GM12874 (cell line): ENCODE results near the gene KCTD10.

ENCODE experiments used
- TF ChIP-seq, protein P1 (sequence below): IDR thresholded peaks from 2 replicates; pipeline ENCODE4 v1.5.1; 2011; ENCODE audit warnings: low read depth, mild to moderate bottlenecking, control low read depth, low read length, moderate library complexity; ENCODE audit not compliant: insufficient read depth

Gene KCTD10

GRCh38 chr12:109422251-109422650 lies 54.8 kb downstream of the KCTD10 start:
- TF ChIP-seq, protein P1, sequence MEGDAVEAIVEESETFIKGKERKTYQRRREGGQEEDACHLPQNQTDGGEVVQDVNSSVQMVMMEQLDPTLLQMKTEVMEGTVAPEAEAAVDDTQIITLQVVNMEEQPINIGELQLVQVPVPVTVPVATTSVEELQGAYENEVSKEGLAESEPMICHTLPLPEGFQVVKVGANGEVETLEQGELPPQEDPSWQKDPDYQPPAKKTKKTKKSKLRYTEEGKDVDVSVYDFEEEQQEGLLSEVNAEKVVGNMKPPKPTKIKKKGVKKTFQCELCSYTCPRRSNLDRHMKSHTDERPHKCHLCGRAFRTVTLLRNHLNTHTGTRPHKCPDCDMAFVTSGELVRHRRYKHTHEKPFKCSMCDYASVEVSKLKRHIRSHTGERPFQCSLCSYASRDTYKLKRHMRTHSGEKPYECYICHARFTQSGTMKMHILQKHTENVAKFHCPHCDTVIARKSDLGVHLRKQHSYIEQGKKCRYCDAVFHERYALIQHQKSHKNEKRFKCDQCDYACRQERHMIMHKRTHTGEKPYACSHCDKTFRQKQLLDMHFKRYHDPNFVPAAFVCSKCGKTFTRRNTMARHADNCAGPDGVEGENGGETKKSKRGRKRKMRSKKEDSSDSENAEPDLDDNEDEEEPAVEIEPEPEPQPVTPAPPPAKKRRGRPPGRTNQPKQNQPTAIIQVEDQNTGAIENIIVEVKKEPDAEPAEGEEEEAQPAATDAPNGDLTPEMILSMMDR: no peak

DNA sequence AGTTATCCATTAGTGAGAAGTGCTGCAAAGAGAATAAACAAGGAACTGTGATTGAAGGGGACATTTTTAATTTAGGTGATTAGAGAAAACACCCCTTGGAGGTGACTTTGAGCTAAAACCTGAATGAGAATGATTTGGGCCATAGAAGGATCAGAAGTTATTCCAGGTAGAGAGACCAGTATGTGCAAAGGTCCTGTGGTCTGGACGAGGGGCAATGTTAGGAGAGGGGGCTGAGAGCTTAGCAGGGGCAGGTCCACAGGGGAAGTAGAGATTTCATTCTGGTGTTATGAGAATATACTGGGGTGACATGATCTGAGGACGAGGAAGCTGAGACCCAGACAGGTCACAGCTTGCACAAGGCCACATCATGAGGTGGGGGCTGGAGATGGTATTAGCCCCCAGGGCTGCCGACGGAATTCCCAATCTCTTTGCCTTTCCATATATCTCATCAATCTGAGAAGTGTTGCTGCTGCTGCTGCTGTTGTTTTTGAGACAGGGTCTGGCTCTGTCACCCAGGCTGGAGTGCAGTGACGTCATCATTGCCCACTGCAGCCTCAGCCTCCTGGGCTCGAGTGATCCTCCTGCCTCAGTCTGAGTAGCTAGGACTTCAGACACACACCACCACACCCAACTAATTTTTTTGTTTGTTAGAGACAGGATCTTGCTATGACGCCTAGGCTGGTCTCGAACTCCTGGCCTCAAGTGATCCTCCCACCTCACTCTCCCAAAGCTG lies 55.6 kb downstream of the KCTD10 start:
- TF ChIP-seq, protein P1: no peak

DNA sequence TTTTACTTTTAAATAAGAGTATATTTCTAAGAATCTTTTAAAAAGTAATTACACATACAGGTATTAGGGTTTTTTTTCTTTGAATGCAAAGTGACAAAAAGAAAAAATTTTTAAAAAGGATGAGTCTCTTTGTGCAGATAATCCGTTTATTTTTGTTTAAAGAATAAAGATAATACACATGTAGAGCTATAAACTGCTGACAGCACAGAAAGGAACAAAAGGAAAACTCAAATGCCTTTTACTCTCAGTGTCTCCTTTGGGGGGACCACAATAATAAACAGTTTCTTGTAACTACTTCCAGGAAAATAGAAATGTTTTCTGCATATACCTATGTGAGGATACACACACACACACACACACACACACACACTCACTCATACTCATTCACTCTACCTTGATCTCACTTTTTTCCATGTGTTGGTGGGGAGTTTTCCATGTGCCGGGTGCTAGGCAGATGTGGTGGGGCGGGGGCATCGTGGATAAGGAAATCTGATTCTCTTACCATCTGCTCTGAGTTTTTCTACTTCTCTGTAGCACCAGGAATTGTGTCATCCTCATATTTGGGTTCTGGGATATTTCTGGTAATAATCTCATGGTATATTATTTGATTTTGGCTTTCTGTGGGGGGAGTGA lies 58.1 kb downstream of the KCTD10 start:
- TF ChIP-seq, protein P1: no peak
